GM18505 (cell line): ENCODE data around the gene MEN1.

ENCODE experiments used
- ATAC-seq: cut with Tn5 transposase; IDR thresholded peaks from one replicate; pipeline ENCODE4 v1.9.1; 2021; ENCODE audit not compliant: unreplicated experiment
- POLR2A ChIP-seq: IDR thresholded peaks from 4 replicates; pipeline ENCODE4 v1.6.1; 2011; ENCODE audit warnings: borderline replicate concordance; ENCODE audit not compliant: insufficient read depth, insufficient read length; ENCODE audit errors: extremely low read depth

Gene MEN1

GRCh38 chr11:64842851-64843685 lies 32.7 kb upstream of the MEN1 start:
- no peak for TF ChIP-seq POLR2A
- no peak for ATAC-seq

- TF ChIP-seq POLR2A: no peak
- no peak for ATAC-seq
Measured at GRCh38 chr11:64842366-64842759, 32.0 kb upstream of the MEN1 start.

GRCh38 chr11:64841592-64842365 lies 31.4 kb upstream of the MEN1 start:
- no peak for TF ChIP-seq POLR2A
- no peak for ATAC-seq

- ATAC-seq: no peak
- TF ChIP-seq POLR2A: no peak
Measured at GRCh38 chr11:64839887-64840782, 29.8 kb upstream of the MEN1 start.

- no peak for TF ChIP-seq POLR2A
- no peak for ATAC-seq
Measured at GRCh38 chr11:64839335-64839734, 29.0 kb upstream of the MEN1 start.

DNA sequence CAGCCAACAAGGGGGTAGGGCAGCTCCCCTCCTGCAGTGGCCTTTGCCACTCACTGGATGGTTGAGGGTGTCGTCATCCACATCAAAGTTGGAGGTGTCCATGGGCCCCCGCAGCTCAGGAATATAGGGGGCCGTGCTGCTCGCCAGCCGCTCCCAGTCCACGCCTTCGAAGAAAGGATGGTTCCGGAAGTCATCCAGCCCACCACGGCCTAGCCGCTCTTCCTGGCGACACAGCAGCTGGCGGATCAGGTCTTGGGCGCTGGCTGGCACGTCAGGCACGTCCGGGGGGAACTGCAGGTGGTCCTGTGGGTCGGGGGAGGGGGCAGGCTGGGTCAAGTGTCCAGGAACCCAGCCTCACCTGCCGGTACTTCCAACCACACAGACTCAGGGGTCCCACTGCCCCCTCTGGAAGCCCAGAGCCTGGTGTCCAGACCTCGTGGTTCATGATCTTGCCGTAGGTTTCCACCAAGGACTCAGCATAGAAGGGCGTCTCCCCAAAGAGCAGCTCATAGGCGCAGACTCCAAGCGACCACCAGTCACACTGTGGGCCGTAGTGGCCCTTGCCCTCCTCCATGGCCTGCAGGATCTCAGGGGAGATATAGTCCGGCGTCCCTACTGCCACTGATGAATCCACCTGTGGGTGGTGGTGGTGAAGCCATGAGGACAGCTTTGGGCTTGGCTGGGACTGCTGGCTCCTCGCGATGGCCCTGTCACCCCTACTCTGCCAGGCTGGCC lies 28.4 kb upstream of the MEN1 start:
- ATAC-seq: no peak
- TF ChIP-seq POLR2A: no peak

DNA sequence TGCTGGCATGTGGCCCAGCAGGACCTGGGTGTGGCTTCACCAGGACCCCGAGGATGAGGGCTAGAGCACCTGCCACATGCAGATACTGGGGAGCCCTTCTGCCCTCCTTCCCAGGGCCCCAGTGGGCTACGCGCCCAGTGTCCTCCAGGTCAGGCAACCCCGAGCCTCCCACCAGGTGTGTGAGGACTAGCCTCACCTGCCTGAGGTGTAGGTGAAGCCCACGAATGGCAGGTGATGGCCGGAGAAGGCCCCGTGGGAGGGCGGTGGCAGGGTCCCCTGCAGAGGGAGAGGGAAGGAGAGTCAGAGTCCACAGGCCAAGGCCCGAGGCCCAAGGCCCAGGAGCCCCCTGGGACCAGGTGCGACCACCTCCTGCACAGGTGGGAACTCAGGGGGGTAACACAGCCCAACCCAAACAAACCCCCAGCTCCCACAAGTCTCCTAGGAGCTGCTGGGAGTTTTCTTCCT lies 27.6 kb upstream of the MEN1 start:
- ATAC-seq: no peak
- TF ChIP-seq POLR2A: no peak

- ATAC-seq: no peak
Measured at GRCh38 chr11:64836448-64837072, 26.2 kb upstream of the MEN1 start.

GRCh38 chr11:64835616-64836447 lies 25.5 kb upstream of the MEN1 start:
- ATAC-seq: no peak
- TF ChIP-seq POLR2A: no peak

More at GRCh38 chr11:64836448-64837072, 26.2 kb upstream of the MEN1 start:
- no peak for TF ChIP-seq POLR2A

DNA sequence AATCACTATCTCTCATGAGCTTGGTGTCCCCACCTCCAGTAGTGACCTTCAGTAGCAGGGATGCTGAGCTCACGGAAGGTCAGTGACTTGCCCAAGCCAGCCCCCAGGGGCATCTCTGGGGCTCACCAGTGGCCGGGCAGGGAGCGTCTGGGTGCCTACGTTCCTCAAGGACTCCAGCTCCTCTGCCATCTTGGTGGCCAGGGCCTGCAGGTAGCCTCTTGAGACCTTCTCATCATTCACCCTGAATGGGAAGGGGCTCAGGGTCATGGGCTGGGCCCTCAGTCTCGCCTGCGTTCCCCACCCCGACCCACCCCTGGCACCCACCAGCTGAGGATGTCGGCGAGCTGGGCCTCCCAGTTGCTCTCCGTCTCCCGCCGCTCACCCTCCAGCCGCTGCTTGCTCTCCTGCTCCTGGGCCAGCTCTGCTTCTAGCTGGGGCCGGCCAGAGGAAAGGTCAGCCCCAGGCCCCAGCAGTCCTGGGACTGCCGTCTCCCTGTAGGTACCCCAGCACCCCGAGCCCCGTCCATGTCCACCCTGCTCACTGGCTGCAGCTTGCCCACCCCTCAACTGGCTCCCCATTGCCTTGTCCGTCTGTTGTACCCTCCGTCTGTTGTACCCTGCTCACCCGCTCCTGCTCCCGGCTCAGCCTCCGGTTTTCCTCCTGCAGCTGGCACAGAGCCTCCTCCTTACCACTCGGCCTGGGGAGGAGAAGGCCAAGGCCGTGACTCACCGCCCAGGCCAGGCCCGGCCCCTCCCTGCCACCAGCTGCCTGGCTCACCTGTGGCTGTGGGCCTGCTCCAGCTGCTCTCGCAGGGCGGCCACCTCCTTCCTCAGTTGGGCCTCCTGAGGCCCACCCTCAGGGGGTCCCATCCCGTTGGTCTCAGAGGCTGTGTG lies 24.6 kb upstream of the MEN1 start:
- no peak for TF ChIP-seq POLR2A
- ATAC-seq: no peak

- TF ChIP-seq POLR2A: no peak
- no peak for ATAC-seq
Measured at GRCh38 chr11:64834031-64834722, 23.8 kb upstream of the MEN1 start.
